ENCODE results near the gene A4GALT.

GRCh38 chr22:42747701-42748513 lies 27.2 kb upstream of the A4GALT start:
- no peak for TF ChIP-seq POLR2A (IDR thresholded peaks at IDR 0.05)
- no peak for TF ChIP-seq CTCF (IDR thresholded peaks at IDR 0.05)
- no peak for TF ChIP-seq EP300 (IDR thresholded peaks at IDR 0.05)
- TF ChIP-seq POLR2AphosphoS5 (IDR thresholded peaks at IDR 0.05): no peak
